Skeletal muscle tissue (tissue), 4 donors: ENCODE data around the gene ECHS1. TPM values are rescaled to one million over a fixed set of nuclear protein-coding genes. Genes with fewer than 3 reads are reported as not detected.

Experiments
- H3K27ac ChIP-seq: one replicate; pipeline ENCODE4 v1.7.0; 2013; ENCODE audit warnings: mild to moderate bottlenecking, low read depth, low read length, inconsistent platforms
- H3K27me3 ChIP-seq, 3 donors: one replicate each; pipeline ENCODE4 v1.7.0; 2013; ENCODE audit warnings: low read length in 3 of 3; ENCODE audit not compliant: control insufficient read depth in 3 of 3, insufficient read depth in 3 of 3
- H3K36me3 ChIP-seq, 3 donors: one replicate each; pipeline ENCODE4 v1.7.0; 2013; ENCODE audit warnings: low read length in 3 of 3; ENCODE audit not compliant: control insufficient read depth in 3 of 3, insufficient read depth in 3 of 3
- H3K4me1 ChIP-seq, 3 donors: one replicate each; pipeline ENCODE4 v1.7.0; 2013; ENCODE audit warnings: low read length in 3 of 3, mild to moderate bottlenecking in 3 of 3; ENCODE audit not compliant: control insufficient read depth in 3 of 3, insufficient read depth in 3 of 3
- H3K4me3 ChIP-seq, 3 donors: one replicate each; pipeline ENCODE4 v1.7.0; 2013; ENCODE audit warnings: low read length in 3 of 3
- H3K9ac ChIP-seq, 3 donors: one replicate each; pipeline ENCODE4 v1.7.0; 2013; ENCODE audit warnings: low read length in 3 of 3, mild to moderate bottlenecking in 3 of 3, moderate library complexity in 2 of 3, low read depth in 1 of 3
- H3K9me3 ChIP-seq, 3 donors: one replicate each; pipeline ENCODE4 v1.7.0; 2013; ENCODE audit warnings: low read length in 3 of 3; ENCODE audit not compliant: control insufficient read depth in 3 of 3
- total RNA-seq: library from RNA; depleted of rRNA; stranded (reverse); fragments of >200 nt; gene quantifications from one replicate; pipeline ENCODE4 v1.2.3, GENCODE V29; 2014
- donor health status: Osteomylitis.

The ECHS1 gene
- total RNA-seq, 1 donor from 2014 or later: 76.7 TPM

- Histone ChIP-seq H3K36me3 (no peaks in the 10 kb centered on the region), H3K9me3 (no peaks in the 10 kb centered on the region), H3K27me3 (peaks cover 28 to 64% (median 57%) of the 10 kb centered on the region in 3 donors), H3K4me1 (no peaks in the 10 kb centered on the region), H3K9ac (no peak overlapping the region), H3K27ac (no peak overlapping the region), H3K4me3 (no peak overlapping the region)
Observed at GRCh38 chr10:133347710-133348517, 25.2 kb downstream of the ECHS1 start.

- no peaks in the 10 kb centered on the region for H3K4me1 ChIP-seq
- H3K4me3 ChIP-seq: no peak overlapping the region
Observed at GRCh38 chr10:133346413-133346812, 26.7 kb downstream of the ECHS1 start.

GRCh38 chr10:133344236-133344635 lies 28.9 kb downstream of the ECHS1 start:
- Histone ChIP-seq H3K4me3 (no peak overlapping the region), H3K9ac (no peak overlapping the region), H3K27me3 (peaks cover 44 to 60% (median 51%) of the 10 kb centered on the region in 3 donors), H3K4me1 (no peaks in the 10 kb centered on the region), H3K27ac (no peak overlapping the region), H3K9me3 (no peaks in the 10 kb centered on the region), H3K36me3 (no peaks in the 10 kb centered on the region)

More at GRCh38 chr10:133346413-133346812, 26.7 kb downstream of the ECHS1 start:
- peaks cover 34 to 61% (median 59%) of the 10 kb centered on the region in 3 donors for H3K27me3 ChIP-seq
- H3K9ac ChIP-seq: no peak overlapping the region
- no peaks in the 10 kb centered on the region for H3K36me3 ChIP-seq
- no peak overlapping the region for H3K27ac ChIP-seq
- no peaks in the 10 kb centered on the region for H3K9me3 ChIP-seq

GRCh38 chr10:133343558-133343957 lies 29.6 kb downstream of the ECHS1 start:
- no peak overlapping the region for H3K9ac ChIP-seq
- H3K27ac ChIP-seq: no peak overlapping the region
- no peaks in the 10 kb centered on the region for H3K36me3 ChIP-seq
- H3K27me3 ChIP-seq: peaks cover 48 to 65% (median 54%) of the 10 kb centered on the region in 3 donors
- no peak overlapping the region for H3K4me3 ChIP-seq
- no peaks in the 10 kb centered on the region for H3K9me3 ChIP-seq
- H3K4me1 ChIP-seq: no peaks in the 10 kb centered on the region

- peaks cover 51 to 66% (median 56%) of the 10 kb centered on the region in 3 donors for H3K27me3 ChIP-seq
- H3K36me3 ChIP-seq: no peaks in the 10 kb centered on the region
Observed at GRCh38 chr10:133342942-133343341, 30.2 kb downstream of the ECHS1 start.

GRCh38 chr10:133341983-133342382 lies 31.2 kb downstream of the ECHS1 start:
- H3K4me3 ChIP-seq: no peak overlapping the region
- H3K27ac ChIP-seq: no peak overlapping the region
- H3K9me3 ChIP-seq: no peaks in the 10 kb centered on the region
- no peak overlapping the region for H3K9ac ChIP-seq
- H3K4me1 ChIP-seq: no peaks in the 10 kb centered on the region
- H3K36me3 ChIP-seq: no peaks in the 10 kb centered on the region
- H3K27me3 ChIP-seq: peaks cover 53 to 69% (median 59%) of the 10 kb centered on the region in 3 donors

More at GRCh38 chr10:133342942-133343341, 30.2 kb downstream of the ECHS1 start:
- Histone ChIP-seq H3K4me3 (no peak overlapping the region), H3K9me3 (no peaks in the 10 kb centered on the region), H3K27ac (no peak overlapping the region), H3K4me1 (no peaks in the 10 kb centered on the region), H3K9ac (no peak overlapping the region)

- H3K4me1 ChIP-seq: peaks cover 5 to 9% (median 8%) of the 10 kb centered on the region in 3 donors
- H3K9ac ChIP-seq: no peak overlapping the region
- peaks cover 65 to 78% (median 67%) of the 10 kb centered on the region in 3 donors for H3K27me3 ChIP-seq
- no peaks in the 10 kb centered on the region for H3K36me3 ChIP-seq
- H3K4me3 ChIP-seq: no peak overlapping the region
- no peaks in the 10 kb centered on the region for H3K9me3 ChIP-seq
- H3K27ac ChIP-seq: no peak overlapping the region
Observed at GRCh38 chr10:133339708-133340380, 33.3 kb downstream of the ECHS1 start.

GRCh38 chr10:133338080-133339071 lies 34.8 kb downstream of the ECHS1 start:
- no peaks in the 10 kb centered on the region for H3K36me3 ChIP-seq
- H3K9me3 ChIP-seq: no peaks in the 10 kb centered on the region
- no peak overlapping the region for H3K27ac ChIP-seq
- no peak overlapping the region for H3K4me3 ChIP-seq
- H3K4me1 ChIP-seq: peaks cover 5 to 10% (median 9%) of the 10 kb centered on the region in 3 donors
- H3K9ac ChIP-seq: no peak overlapping the region
- peaks cover 67 to 79% (median 68%) of the 10 kb centered on the region in 3 donors for H3K27me3 ChIP-seq

GRCh38 chr10:133337370-133337725 lies 35.8 kb downstream of the ECHS1 start:
- H3K27ac ChIP-seq: no peak overlapping the region
- H3K9ac ChIP-seq: no peak overlapping the region
- no peaks in the 10 kb centered on the region for H3K9me3 ChIP-seq
- H3K4me3 ChIP-seq: no peak overlapping the region
- H3K36me3 ChIP-seq: no peaks in the 10 kb centered on the region
- H3K4me1 ChIP-seq: peaks cover 5 to 10% (median 9%) of the 10 kb centered on the region in 3 donors
- peaks cover 65 to 78% (median 67%) of the 10 kb centered on the region in 3 donors for H3K27me3 ChIP-seq
